ENCODE data around the gene TRIM45.
A peak's percentile ranks its signal among the peaks of the same experiment; 100 is the strongest.

Gene TRIM45

GRCh38 chr1:117067533-117068370, 53.8 kb downstream of the TRIM45 start:
- peak; percentile 85 to 90 (median 85) for TF ChIP-seq CTCF (IDR thresholded peaks at IDR 0.05; ENCODE audit: unreplicated experiment in 3 of 3)
- Mint-ChIP-seq H3K27ac (peak overlapping the region in 2 of 3 experiments; percentile 76 to 80), H3K4me3 (no peak overlapping the region), H3K9me3 (no peaks in the 10 kb centered on the region), H3K36me3 (ENCODE audit: low read depth) (peaks cover 4% of the 10 kb centered on the region), H3K4me1 (peaks cover 43% of the 10 kb centered on the region), H3K27me3 (ENCODE audit: low read depth) (peaks cover 4% of the 10 kb centered on the region)

GRCh38 chr1:117066367-117066766, 55.2 kb downstream of the TRIM45 start:
- H3K9me3 Mint-ChIP-seq, result no peaks in the 10 kb centered on the region
- no peak for TF ChIP-seq CTCF (IDR thresholded peaks at IDR 0.05; ENCODE audit: unreplicated experiment in 3 of 3)
- H3K4me3 Mint-ChIP-seq, result no peak overlapping the region
- H3K27ac Mint-ChIP-seq, result no peak overlapping the region
- H3K36me3 Mint-ChIP-seq (ENCODE audit: low read depth), result peaks cover 4% of the 10 kb centered on the region
- peaks cover 35% of the 10 kb centered on the region for H3K4me1 Mint-ChIP-seq
- no peaks in the 10 kb centered on the region for H3K27me3 Mint-ChIP-seq (ENCODE audit: low read depth)

- TF ChIP-seq CTCF (IDR thresholded peaks at IDR 0.05; ENCODE audit: unreplicated experiment in 3 of 3), result no peak
- peaks cover 18% of the 10 kb centered on the region for H3K4me1 Mint-ChIP-seq
- H3K27me3 Mint-ChIP-seq (ENCODE audit: low read depth), result no peaks in the 10 kb centered on the region
- peaks cover 4% of the 10 kb centered on the region for H3K36me3 Mint-ChIP-seq (ENCODE audit: low read depth)
- no peak overlapping the region for H3K27ac Mint-ChIP-seq
- no peaks in the 10 kb centered on the region for H3K9me3 Mint-ChIP-seq
- H3K4me3 Mint-ChIP-seq, result peak overlapping the region in 2 of 3 experiments; percentile 26 to 57
These were observed 59.5 kb downstream of the TRIM45 start for GRCh38 chr1:117061986-117062415.
